Neural crest cell (in vitro differentiated cells): ENCODE results near the gene GOLGA6C. TPM values are rescaled to one million over a fixed set of nuclear protein-coding genes. Genes with fewer than 3 reads are reported as not detected.
"Not testable (repeated sequence)": the region's sequence is repeated elsewhere in the genome, so short reads cannot be mapped to it uniquely, and the experiment has no call there.

ENCODE experiments used
- DNase-seq: peaks from one replicate; pipeline ENCODE4 v3.0.0; 2021; ENCODE audit warnings: low read depth, mixed read lengths, low spot score
- H3K27ac Mint-ChIP-seq: one replicate; pipeline ENCODE4 v1.8.0; 2021; ENCODE audit warnings: mild to moderate bottlenecking, mixed read lengths; ENCODE audit not compliant: unreplicated experiment
- H3K27me3 Mint-ChIP-seq: 2 replicates; pipeline ENCODE4 v1.8.0; 2021; ENCODE audit warnings: low read depth, mild to moderate bottlenecking, mixed read lengths
- H3K36me3 Mint-ChIP-seq: 2 replicates; pipeline ENCODE4 v1.8.0; 2021; ENCODE audit warnings: low read depth, mild to moderate bottlenecking, mixed read lengths
- H3K4me1 Mint-ChIP-seq: 2 replicates; pipeline ENCODE4 v1.8.0; 2021; ENCODE audit warnings: mixed read lengths
- H3K4me3 Mint-ChIP-seq: one replicate; pipeline ENCODE4 v1.8.0; 2021; ENCODE audit warnings: mild to moderate bottlenecking, mixed read lengths
- H3K9me3 Mint-ChIP-seq: 2 replicates; pipeline ENCODE4 v1.8.0; 2021; ENCODE audit warnings: mixed read lengths
- total RNA-seq: library from RNA; stranded (reverse); gene quantifications from 2 replicates; pipeline ENCODE4 v1.2.1, GENCODE V29; 2021
- TF ChIP-seq, protein P1 (sequence below): fragments of 200-600 bp; sonication (generic); conservative IDR thresholded peaks from 2 replicates; pipeline ENCODE4 v1.5.0; 2021; ENCODE audit warnings: antibody characterized with exemption, mild to moderate bottlenecking

GOLGA6C gene
- total RNA-seq, 1 donor from 2014 or later = 0.12 TPM

GRCh38 chr15:75249726-75250125 lies 8.4 kb upstream of the GOLGA6C start:
- DNase-seq = no peak
- Mint-ChIP-seq H3K4me1 (peaks cover 6% of the 10 kb centered on the region), H3K36me3 (no peaks in the 10 kb centered on the region), H3K4me3 (no peak overlapping the region), H3K9me3 (no peaks in the 10 kb centered on the region), H3K27ac (no peak overlapping the region), H3K27me3 (peaks cover 25% of the 10 kb centered on the region)
- TF ChIP-seq, protein P1, sequence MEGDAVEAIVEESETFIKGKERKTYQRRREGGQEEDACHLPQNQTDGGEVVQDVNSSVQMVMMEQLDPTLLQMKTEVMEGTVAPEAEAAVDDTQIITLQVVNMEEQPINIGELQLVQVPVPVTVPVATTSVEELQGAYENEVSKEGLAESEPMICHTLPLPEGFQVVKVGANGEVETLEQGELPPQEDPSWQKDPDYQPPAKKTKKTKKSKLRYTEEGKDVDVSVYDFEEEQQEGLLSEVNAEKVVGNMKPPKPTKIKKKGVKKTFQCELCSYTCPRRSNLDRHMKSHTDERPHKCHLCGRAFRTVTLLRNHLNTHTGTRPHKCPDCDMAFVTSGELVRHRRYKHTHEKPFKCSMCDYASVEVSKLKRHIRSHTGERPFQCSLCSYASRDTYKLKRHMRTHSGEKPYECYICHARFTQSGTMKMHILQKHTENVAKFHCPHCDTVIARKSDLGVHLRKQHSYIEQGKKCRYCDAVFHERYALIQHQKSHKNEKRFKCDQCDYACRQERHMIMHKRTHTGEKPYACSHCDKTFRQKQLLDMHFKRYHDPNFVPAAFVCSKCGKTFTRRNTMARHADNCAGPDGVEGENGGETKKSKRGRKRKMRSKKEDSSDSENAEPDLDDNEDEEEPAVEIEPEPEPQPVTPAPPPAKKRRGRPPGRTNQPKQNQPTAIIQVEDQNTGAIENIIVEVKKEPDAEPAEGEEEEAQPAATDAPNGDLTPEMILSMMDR = no peak

GRCh38 chr15:75251343-75251742 lies 6.8 kb upstream of the GOLGA6C start:
- peaks cover 20% of the 10 kb centered on the region for H3K27me3 Mint-ChIP-seq
- H3K27ac Mint-ChIP-seq, DNase-seq, H3K4me1 Mint-ChIP-seq, H3K36me3 Mint-ChIP-seq, H3K4me3 Mint-ChIP-seq, H3K9me3 Mint-ChIP-seq: not testable (repeated sequence)

GRCh38 chr15:75252285-75252684 lies 5.8 kb upstream of the GOLGA6C start:
- not testable (repeated sequence) for H3K9me3 Mint-ChIP-seq, DNase-seq, H3K36me3 Mint-ChIP-seq, H3K4me3 Mint-ChIP-seq, H3K27ac Mint-ChIP-seq, H3K4me1 Mint-ChIP-seq
- peaks cover 20% of the 10 kb centered on the region for H3K27me3 Mint-ChIP-seq

DNA sequence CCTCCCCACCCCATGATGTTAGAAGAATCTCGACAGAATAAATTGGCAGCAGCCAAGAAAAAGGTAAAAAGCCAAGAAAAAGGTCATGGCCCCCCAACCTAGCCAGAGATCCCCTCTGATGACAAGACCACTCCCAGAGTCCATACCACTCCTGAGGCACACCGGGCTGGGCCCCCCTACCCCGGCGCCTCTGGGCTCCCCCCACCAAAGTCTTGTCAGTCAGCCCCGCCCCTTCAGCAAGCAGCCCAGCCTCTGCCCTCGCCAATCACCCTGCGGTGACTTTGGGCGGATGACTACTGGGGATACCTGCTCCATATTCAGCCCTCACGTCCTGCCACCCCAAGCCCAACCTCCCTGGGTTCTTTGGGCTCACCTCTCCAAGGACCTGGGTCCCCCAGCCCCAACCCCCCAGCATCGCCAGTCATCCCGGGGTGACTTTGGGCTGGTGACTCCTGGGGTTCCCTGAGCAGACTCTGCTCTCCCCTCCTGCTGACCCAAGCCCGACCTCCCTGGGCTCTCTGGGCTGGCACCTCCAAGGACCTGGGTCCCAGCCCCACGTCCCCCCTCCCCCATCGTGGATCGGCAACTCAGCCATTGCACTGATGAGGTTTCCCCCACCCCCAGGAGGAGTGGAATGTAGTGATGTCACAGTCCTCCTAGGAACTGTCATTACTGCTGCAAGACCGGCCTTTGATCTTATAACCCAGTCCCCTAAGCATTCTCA lies 648 bp downstream of the GOLGA6C start:
- H3K4me1 Mint-ChIP-seq, H3K9me3 Mint-ChIP-seq, H3K4me3 Mint-ChIP-seq, H3K36me3 Mint-ChIP-seq, H3K27me3 Mint-ChIP-seq, DNase-seq, H3K27ac Mint-ChIP-seq: not testable (repeated sequence)

DNA sequence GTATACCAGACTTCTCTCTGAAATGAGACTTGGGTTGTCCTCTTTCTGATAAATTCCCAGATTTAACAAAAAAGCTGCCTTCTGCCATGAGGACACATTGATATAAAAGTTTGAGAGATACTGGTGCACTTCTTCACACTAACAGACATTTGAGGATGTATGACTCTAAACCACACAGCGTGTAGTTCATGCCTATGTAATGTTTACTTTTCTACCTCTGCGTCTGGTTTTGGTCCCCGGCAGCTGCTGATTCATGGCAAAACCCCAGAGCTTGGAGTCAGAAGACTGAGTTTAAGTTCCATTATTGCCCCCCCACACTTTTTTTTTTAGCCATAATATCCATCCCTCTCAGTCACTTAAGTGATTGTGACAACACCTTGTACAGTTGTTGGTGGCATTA lies 1.7 kb downstream of the GOLGA6C start:
- not testable (repeated sequence) for H3K36me3 Mint-ChIP-seq

GRCh38 chr15:75273751-75274359 lies 15.7 kb downstream of the GOLGA6C start:
- DNase-seq, H3K27me3 Mint-ChIP-seq, H3K4me1 Mint-ChIP-seq, H3K4me3 Mint-ChIP-seq, H3K36me3 Mint-ChIP-seq, H3K9me3 Mint-ChIP-seq, H3K27ac Mint-ChIP-seq: not testable (repeated sequence)

More for the DNA sequence above, 1.7 kb downstream of the GOLGA6C start:
- not testable (repeated sequence) for H3K9me3 Mint-ChIP-seq, H3K27me3 Mint-ChIP-seq, H3K4me1 Mint-ChIP-seq, H3K27ac Mint-ChIP-seq, H3K4me3 Mint-ChIP-seq, DNase-seq

- H3K27ac Mint-ChIP-seq, H3K27me3 Mint-ChIP-seq, H3K9me3 Mint-ChIP-seq, H3K36me3 Mint-ChIP-seq, H3K4me3 Mint-ChIP-seq, H3K4me1 Mint-ChIP-seq: not testable (repeated sequence)
- TF ChIP-seq, protein P1 = peak; percentile 68
- DNase-seq = peak; percentile 87
These were observed 16.5 kb downstream of the GOLGA6C start for GRCh38 chr15:75274509-75275107.

GRCh38 chr15:75275617-75276016 lies 17.5 kb downstream of the GOLGA6C start:
- H3K36me3 Mint-ChIP-seq, H3K4me3 Mint-ChIP-seq, H3K27me3 Mint-ChIP-seq, H3K9me3 Mint-ChIP-seq, H3K4me1 Mint-ChIP-seq, DNase-seq: not testable (repeated sequence)
- H3K27ac Mint-ChIP-seq = peak overlapping the region; percentile 19

GRCh38 chr15:75278497-75278896 lies 20.4 kb downstream of the GOLGA6C start:
- H3K4me3 Mint-ChIP-seq, H3K36me3 Mint-ChIP-seq, H3K4me1 Mint-ChIP-seq, DNase-seq, H3K9me3 Mint-ChIP-seq, H3K27me3 Mint-ChIP-seq, H3K27ac Mint-ChIP-seq: not testable (repeated sequence)

DNA sequence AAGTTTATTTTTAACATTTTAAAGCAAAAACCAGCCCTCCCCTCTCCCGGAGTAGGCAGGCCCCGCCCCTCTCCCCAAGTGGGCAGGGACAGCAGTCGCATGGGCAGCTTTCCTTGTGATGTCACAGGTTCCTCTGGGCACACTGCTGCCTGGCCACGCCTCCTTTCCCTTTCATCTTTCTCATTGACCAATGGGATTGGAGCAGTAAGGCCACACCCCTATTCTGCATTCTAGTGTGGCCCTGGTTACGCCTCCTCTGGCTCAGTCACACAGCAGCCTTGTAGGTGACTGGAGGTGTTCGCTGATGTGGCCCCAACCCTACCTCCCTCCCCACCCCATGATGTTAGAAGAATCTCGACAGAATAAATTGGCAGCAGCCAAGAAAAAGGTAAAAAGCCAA lies 24.4 kb downstream of the GOLGA6C start, which contains the start of gene GOLGA6D:
Gene GOLGA6D (plus strand): TSS at position 264 of the 400 bp plus-strand sequence. CDS start 41 bp downstream, at position 305.
- H3K27ac Mint-ChIP-seq, DNase-seq, H3K4me1 Mint-ChIP-seq, H3K4me3 Mint-ChIP-seq, H3K36me3 Mint-ChIP-seq, H3K9me3 Mint-ChIP-seq, H3K27me3 Mint-ChIP-seq: not testable (repeated sequence)

- H3K36me3 Mint-ChIP-seq = not testable (repeated sequence)
These were observed 26.0 kb downstream of the GOLGA6C start for GRCh38 chr15:75284152-75284551.

More at GRCh38 chr15:75284152-75284551, 26.0 kb downstream of the GOLGA6C start:
- not testable (repeated sequence) for H3K4me3 Mint-ChIP-seq, H3K27ac Mint-ChIP-seq, H3K27me3 Mint-ChIP-seq, DNase-seq, H3K9me3 Mint-ChIP-seq, H3K4me1 Mint-ChIP-seq
